ENCODE measurements around the gene GDAP2. TPM values are rescaled to one million over a fixed set of nuclear protein-coding genes. Genes with fewer than 3 reads are reported as not detected.
"Not testable (repeated sequence)": the region's sequence is repeated elsewhere in the genome, so short reads cannot be mapped to it uniquely, and the experiment has no call there.

Gene GDAP2
- total RNA-seq, 2 donors from 2014 or later: 14.4 to 26.6 TPM

DNA sequence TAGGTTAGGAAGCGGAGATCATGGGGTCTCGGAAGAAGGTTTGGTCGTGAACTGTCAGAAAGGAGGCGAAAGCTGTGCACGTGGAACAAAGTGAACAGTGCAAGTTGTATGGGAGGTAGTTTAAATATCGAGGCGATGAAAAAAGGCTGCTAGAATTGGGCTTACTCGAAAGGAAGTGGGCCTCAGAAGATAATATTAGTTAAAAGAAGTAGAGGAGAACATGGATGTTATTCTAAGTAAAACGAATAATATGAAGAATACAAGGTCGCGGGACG is 689 bp upstream of the GDAP2 start:
- intact Hi-C loops (cut with DNase I): no loop called here
- Histone ChIP-seq H3K27ac (no peak overlapping the region), H3K36me3 (no peaks in the 10 kb centered on the region), H3K4me1 (replicated peaks) (no peaks in the 10 kb centered on the region), H3K9me3 (no peaks in the 10 kb centered on the region), H3K4me3 (peak overlapping the region; percentile 69 to 88), H3K27me3 (replicated peaks; ENCODE audit: insufficient read depth) (no peaks in the 10 kb centered on the region)
- no peak for DNase-seq (ENCODE audit: low spot score)
- TF ChIP-seq, protein P1, sequence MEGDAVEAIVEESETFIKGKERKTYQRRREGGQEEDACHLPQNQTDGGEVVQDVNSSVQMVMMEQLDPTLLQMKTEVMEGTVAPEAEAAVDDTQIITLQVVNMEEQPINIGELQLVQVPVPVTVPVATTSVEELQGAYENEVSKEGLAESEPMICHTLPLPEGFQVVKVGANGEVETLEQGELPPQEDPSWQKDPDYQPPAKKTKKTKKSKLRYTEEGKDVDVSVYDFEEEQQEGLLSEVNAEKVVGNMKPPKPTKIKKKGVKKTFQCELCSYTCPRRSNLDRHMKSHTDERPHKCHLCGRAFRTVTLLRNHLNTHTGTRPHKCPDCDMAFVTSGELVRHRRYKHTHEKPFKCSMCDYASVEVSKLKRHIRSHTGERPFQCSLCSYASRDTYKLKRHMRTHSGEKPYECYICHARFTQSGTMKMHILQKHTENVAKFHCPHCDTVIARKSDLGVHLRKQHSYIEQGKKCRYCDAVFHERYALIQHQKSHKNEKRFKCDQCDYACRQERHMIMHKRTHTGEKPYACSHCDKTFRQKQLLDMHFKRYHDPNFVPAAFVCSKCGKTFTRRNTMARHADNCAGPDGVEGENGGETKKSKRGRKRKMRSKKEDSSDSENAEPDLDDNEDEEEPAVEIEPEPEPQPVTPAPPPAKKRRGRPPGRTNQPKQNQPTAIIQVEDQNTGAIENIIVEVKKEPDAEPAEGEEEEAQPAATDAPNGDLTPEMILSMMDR (IDR thresholded peaks at IDR 0.05): no peak
- TF ChIP-seq POLR2A (IDR thresholded peaks at IDR 0.05) (no peak), POLR2AphosphoS5 (IDR thresholded peaks at IDR 0.05) (no peak)
- under 1% methylated on average over 12 of the region's 12 CpGs for WGBS

DNA sequence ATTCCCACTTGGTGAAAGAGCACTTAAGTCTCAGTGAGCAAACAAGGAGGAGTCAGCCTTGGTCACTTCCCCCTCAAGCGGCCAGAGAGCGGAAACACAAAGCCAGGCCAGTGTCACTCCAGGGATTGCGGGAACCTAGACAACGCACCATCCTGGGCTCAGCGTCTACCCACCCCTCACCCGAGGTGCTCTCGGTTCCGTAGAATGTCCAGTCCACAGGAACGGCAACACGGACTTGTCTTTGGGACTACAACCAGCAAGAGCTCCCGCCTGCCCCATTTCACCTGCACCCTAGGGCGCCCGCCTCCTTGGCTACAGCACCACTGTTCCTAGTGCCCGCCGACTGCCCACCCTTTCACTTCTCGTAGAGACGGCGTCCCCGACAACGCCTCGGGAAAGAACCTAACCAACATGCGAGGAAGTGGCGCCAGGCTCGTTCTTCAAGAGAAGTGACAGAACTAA is 509 bp downstream of the GDAP2 start:
- intact Hi-C loops (cut with DNase I): no loop called here
- Histone ChIP-seq H3K27ac (peak overlapping the region; percentile 75 to 80), H3K9me3 (no peaks in the 10 kb centered on the region), H3K4me1 (replicated peaks) (no peaks in the 10 kb centered on the region), H3K36me3 (no peaks in the 10 kb centered on the region), H3K27me3 (replicated peaks; ENCODE audit: insufficient read depth) (no peaks in the 10 kb centered on the region), H3K4me3 (peak overlapping the region; percentile 69 to 88)
- WGBS: 1% methylated on average over 16 of the region's 24 CpGs
- DNase-seq (ENCODE audit: low spot score): peak; percentile 16
- no peak for TF ChIP-seq POLR2A (IDR thresholded peaks at IDR 0.05)
- TF ChIP-seq POLR2AphosphoS5 (IDR thresholded peaks at IDR 0.05): no peak
- TF ChIP-seq, protein P1 (IDR thresholded peaks at IDR 0.05): no peak

DNA sequence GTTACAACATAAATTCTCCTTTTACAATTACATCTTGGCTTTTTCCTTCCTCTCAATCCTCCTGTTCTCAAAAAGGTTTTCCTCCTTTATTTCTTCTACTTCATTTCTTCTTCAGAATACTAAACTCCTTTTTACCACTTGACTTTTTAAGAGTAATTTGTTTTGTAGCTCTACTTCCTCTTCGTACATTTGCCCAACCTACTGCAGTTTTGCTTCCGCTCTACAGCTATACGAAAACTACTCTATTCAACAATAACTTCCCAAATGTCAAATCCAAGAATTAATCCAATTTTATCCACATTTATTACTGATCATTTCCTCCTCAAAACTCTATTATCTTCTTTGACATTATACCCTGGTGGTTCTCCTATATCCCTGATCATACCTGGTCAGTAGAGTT is 3.4 kb downstream of the GDAP2 start:
- 91% methylated on average over 3 of the region's 3 CpGs for WGBS
- DNase-seq (ENCODE audit: low spot score): no peak
- intact Hi-C loops (cut with DNase I): no loop called here
- H3K9me3 ChIP-seq: no peaks in the 10 kb centered on the region
- H3K4me3 ChIP-seq: no peak overlapping the region
- TF ChIP-seq POLR2AphosphoS5 (IDR thresholded peaks at IDR 0.05): no peak
- TF ChIP-seq, protein P1 (IDR thresholded peaks at IDR 0.05): no peak
- TF ChIP-seq POLR2A (IDR thresholded peaks at IDR 0.05): no peak
- H3K4me1 ChIP-seq (replicated peaks): no peaks in the 10 kb centered on the region
- H3K36me3 ChIP-seq: no peaks in the 10 kb centered on the region
- no peak overlapping the region for H3K27ac ChIP-seq
- no peaks in the 10 kb centered on the region for H3K27me3 ChIP-seq (replicated peaks; ENCODE audit: insufficient read depth)

DNA sequence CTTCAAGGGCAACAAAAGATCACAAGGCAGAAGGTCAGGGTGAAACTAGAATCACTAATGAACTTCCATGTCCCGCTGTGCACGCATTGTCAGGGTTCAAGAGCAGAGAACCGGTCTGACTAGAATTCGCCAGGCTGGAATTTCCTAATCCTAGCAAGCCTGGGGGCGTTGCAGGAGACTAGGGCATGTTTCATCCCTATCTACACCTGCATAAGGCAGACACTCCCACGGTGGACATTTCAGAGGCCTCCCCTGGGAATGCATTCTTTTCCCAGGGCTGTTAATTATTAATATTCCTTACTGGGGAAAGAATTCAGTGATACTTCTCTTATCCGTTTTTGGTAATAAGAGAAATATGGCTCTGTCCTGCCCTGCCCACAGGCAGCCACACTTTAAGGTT is 6.7 kb downstream of the GDAP2 start:
- H3K4me1 ChIP-seq (replicated peaks); H3K36me3 ChIP-seq; intact Hi-C loops (cut with DNase I); H3K27ac ChIP-seq; H3K4me3 ChIP-seq; H3K27me3 ChIP-seq (replicated peaks; ENCODE audit: insufficient read depth); DNase-seq (ENCODE audit: low spot score); H3K9me3 ChIP-seq: not testable (repeated sequence)
- WGBS: 86% methylated on average over 7 of the region's 7 CpGs

DNA sequence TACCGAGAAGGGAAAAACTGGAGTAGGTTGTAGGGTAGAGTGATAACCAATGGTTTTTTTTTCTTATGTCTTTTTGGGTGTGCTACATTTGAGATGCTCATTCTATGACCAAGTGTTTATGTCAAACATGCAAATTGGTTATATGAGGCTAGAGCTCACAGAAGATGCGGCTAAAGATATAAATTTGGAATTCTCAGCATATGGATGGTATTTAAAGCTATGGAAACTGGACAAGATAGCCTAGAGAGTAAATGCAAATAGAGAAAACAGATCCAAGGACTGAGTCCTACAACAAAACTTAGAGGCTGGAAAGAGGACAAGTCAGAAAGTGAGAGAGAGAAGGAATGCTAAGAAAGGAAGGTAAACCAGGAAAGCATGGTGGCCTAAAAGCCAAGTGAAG is 7.4 kb downstream of the GDAP2 start:
- H3K36me3 ChIP-seq: no peaks in the 10 kb centered on the region
- intact Hi-C loops (cut with DNase I): no loop called here
- no peak for DNase-seq (ENCODE audit: low spot score)
- no peaks in the 10 kb centered on the region for H3K27me3 ChIP-seq (replicated peaks; ENCODE audit: insufficient read depth)
- H3K27ac ChIP-seq: no peak overlapping the region
- TF ChIP-seq, protein P1 (IDR thresholded peaks at IDR 0.05): no peak
- TF ChIP-seq POLR2AphosphoS5 (IDR thresholded peaks at IDR 0.05): no peak
- no peak for TF ChIP-seq POLR2A (IDR thresholded peaks at IDR 0.05)
- H3K9me3 ChIP-seq: no peaks in the 10 kb centered on the region
- 97% methylated on average over 2 of the region's 2 CpGs for WGBS
- no peak overlapping the region for H3K4me3 ChIP-seq
- no peaks in the 10 kb centered on the region for H3K4me1 ChIP-seq (replicated peaks)
